ENCODE measurements around the gene ZFP64. TPM values are rescaled to one million over a fixed set of nuclear protein-coding genes. Genes with fewer than 3 reads are reported as not detected.
"Not testable (repeated sequence)": the region's sequence is repeated elsewhere in the genome, so short reads cannot be mapped to it uniquely, and the experiment has no call there.

The ZFP64 gene
- total RNA-seq, 1 experiment from 2014 or later = 14.0 TPM

- no peak for DNase-seq (ENCODE audit: low spot score)
These were observed 31.5 kb downstream of the ZFP64 start for GRCh38 chr20:52160049-52160570.

- no peak for DNase-seq (ENCODE audit: low spot score)
These were observed 37.0 kb downstream of the ZFP64 start for GRCh38 chr20:52154575-52154974.

- no peak for DNase-seq (ENCODE audit: low spot score)
These were observed 37.7 kb downstream of the ZFP64 start for GRCh38 chr20:52153896-52154295.

GRCh38 chr20:52152921-52153320 lies 38.7 kb downstream of the ZFP64 start:
- DNase-seq (ENCODE audit: low spot score) = no peak

GRCh38 chr20:52152416-52152815 lies 39.2 kb downstream of the ZFP64 start:
- DNase-seq (ENCODE audit: low spot score) = no peak

GRCh38 chr20:52150440-52151258 lies 40.9 kb downstream of the ZFP64 start:
- DNase-seq (ENCODE audit: low spot score) = peak; percentile 55

- DNase-seq (ENCODE audit: low spot score) = no peak
These were observed 46.0 kb downstream of the ZFP64 start for GRCh38 chr20:52145587-52145986.

GRCh38 chr20:52143277-52143676 lies 48.3 kb downstream of the ZFP64 start:
- DNase-seq (ENCODE audit: low spot score) = no peak

GRCh38 chr20:52142757-52143156 lies 48.8 kb downstream of the ZFP64 start:
- DNase-seq (ENCODE audit: low spot score) = no peak

- no peak for DNase-seq (ENCODE audit: low spot score)
These were observed 51.6 kb downstream of the ZFP64 start for GRCh38 chr20:52139986-52140385.

GRCh38 chr20:52137850-52138249 lies 53.7 kb downstream of the ZFP64 start:
- DNase-seq (ENCODE audit: low spot score) = no peak

- DNase-seq (ENCODE audit: low spot score) = not testable (repeated sequence)
These were observed 57.9 kb downstream of the ZFP64 start for GRCh38 chr20:52133714-52134113.

GRCh38 chr20:52132337-52132736 lies 59.2 kb downstream of the ZFP64 start:
- no peak for DNase-seq (ENCODE audit: low spot score)

- no peak for DNase-seq (ENCODE audit: low spot score)
These were observed 60.4 kb downstream of the ZFP64 start for GRCh38 chr20:52131048-52131643.

- no peak for DNase-seq (ENCODE audit: low spot score)
These were observed 61.2 kb downstream of the ZFP64 start for GRCh38 chr20:52130406-52130805.

GRCh38 chr20:52129611-52130010 lies 62.0 kb downstream of the ZFP64 start:
- DNase-seq (ENCODE audit: low spot score) = no peak

- no peak for DNase-seq (ENCODE audit: low spot score)
These were observed 64.3 kb downstream of the ZFP64 start for GRCh38 chr20:52127309-52127708.

- no peak for DNase-seq (ENCODE audit: low spot score)
These were observed 66.8 kb downstream of the ZFP64 start for GRCh38 chr20:52124821-52125220.

- DNase-seq (ENCODE audit: low spot score) = no peak
These were observed 72.9 kb downstream of the ZFP64 start for GRCh38 chr20:52118696-52119095.

- no peak for DNase-seq (ENCODE audit: low spot score)
These were observed 73.5 kb downstream of the ZFP64 start for GRCh38 chr20:52118016-52118623.

GRCh38 chr20:52110456-52110855 lies 81.1 kb downstream of the ZFP64 start:
- DNase-seq (ENCODE audit: low spot score) = no peak

Data from A172 (cell line).